Regular cardiac myocyte (primary cell): ENCODE measurements around the gene ETV7. TPM values are rescaled to one million over a fixed set of nuclear protein-coding genes. Genes with fewer than 3 reads are reported as not detected.

Experiments used
- total RNA-seq: library from RNA; depleted of rRNA; stranded (reverse); fragments of >200 nt; gene quantifications from 2 replicates; pipeline ENCODE4 v1.2.3, GENCODE V29; 2014

Gene ETV7
- 0.38 and 2.0 TPM in 2 replicates for total RNA-seq

GRCh38 chr6:36387440-36388303 lies at the start of gene ETV7:
Gene ETV7, minus strand, starts transcription at chr6:36387669. Its CDS starts 128 bp downstream, at chr6:36387541.

GRCh38 chr6:36336779-36337241 lies 50.7 kb downstream of the ETV7 start, which contains the start of gene BNIP5:
Gene BNIP5, minus strand, starts transcription at chr6:36336888. Its CDS starts 6,198 bp downstream, at chr6:36330690.

Other genes with a start within 250 kb of the ETV7 start
- 9.0 and 11.8 TPM in 2 replicates for gene BRPF3, start 190.9 kb downstream of the ETV7 start, total RNA-seq
- gene PNPLA1, start 117.6 kb downstream of the ETV7 start, total RNA-seq: not detected in 2 replicates
- gene BNIP5, start 50.8 kb downstream of the ETV7 start, total RNA-seq: not detected in 2 replicates
- gene PXT1, start 55.2 kb upstream of the ETV7 start, total RNA-seq: under 0.01 TPM in 2 replicates
- 90.1 and 162 TPM in 2 replicates for gene KCTD20, start 55.3 kb upstream of the ETV7 start, total RNA-seq
- gene STK38, start 159.8 kb upstream of the ETV7 start, total RNA-seq: 17.2 and 21.3 TPM in 2 replicates
- gene SRSF3, start 206.7 kb upstream of the ETV7 start, total RNA-seq: 120 and 289 TPM in 2 replicates